Bronchus fibroblast of lung (primary cell): ENCODE results near the gene GRIA1. TPM values are rescaled to one million over a fixed set of nuclear protein-coding genes. Genes with fewer than 3 reads are reported as not detected.

Experiments
- total RNA-seq: library from RNA; depleted of rRNA; stranded (reverse); fragments of >200 nt; gene quantifications from 2 replicates; pipeline ENCODE4 v1.2.3, GENCODE V29; 2015

The GRIA1 gene
- 1.3 and 1.5 TPM in 2 replicates for total RNA-seq

GRCh38 chr5:153490118-153491037 lies at the start of gene GRIA1:
Gene GRIA1, plus strand, starts transcription at chr5:153490670.

